ENCODE data around the gene MATN1.

- TF ChIP-seq, protein P1, sequence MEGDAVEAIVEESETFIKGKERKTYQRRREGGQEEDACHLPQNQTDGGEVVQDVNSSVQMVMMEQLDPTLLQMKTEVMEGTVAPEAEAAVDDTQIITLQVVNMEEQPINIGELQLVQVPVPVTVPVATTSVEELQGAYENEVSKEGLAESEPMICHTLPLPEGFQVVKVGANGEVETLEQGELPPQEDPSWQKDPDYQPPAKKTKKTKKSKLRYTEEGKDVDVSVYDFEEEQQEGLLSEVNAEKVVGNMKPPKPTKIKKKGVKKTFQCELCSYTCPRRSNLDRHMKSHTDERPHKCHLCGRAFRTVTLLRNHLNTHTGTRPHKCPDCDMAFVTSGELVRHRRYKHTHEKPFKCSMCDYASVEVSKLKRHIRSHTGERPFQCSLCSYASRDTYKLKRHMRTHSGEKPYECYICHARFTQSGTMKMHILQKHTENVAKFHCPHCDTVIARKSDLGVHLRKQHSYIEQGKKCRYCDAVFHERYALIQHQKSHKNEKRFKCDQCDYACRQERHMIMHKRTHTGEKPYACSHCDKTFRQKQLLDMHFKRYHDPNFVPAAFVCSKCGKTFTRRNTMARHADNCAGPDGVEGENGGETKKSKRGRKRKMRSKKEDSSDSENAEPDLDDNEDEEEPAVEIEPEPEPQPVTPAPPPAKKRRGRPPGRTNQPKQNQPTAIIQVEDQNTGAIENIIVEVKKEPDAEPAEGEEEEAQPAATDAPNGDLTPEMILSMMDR (IDR thresholded peaks at IDR 0.05) = no peak
- no peak for TF ChIP-seq POLR2A (IDR thresholded peaks at IDR 0.05)
Measured at GRCh38 chr1:30665216-30666010, 58.0 kb downstream of the MATN1 start.

Data from Peyer's patch (tissue), 4 donors.